HFFc6 (cell line): ENCODE results near the gene CCNL2. TPM values are rescaled to one million over a fixed set of nuclear protein-coding genes. Genes with fewer than 3 reads are reported as not detected.

Experiments used
- DNase-seq: peaks from one replicate; pipeline ENCODE4 v3.0.0-alpha.2; 2018
- H3K27ac Mint-ChIP-seq: 2 replicates; pipeline ENCODE4 v1.8.0; 2020; ENCODE audit warnings: mild to moderate bottlenecking, mixed read lengths
- H3K27me3 Mint-ChIP-seq: 2 replicates; pipeline ENCODE4 v1.8.0; 2021; ENCODE audit warnings: mild to moderate bottlenecking, moderate library complexity, mixed read lengths; ENCODE audit not compliant: insufficient read depth
- H3K36me3 Mint-ChIP-seq: 2 replicates; pipeline ENCODE4 v1.8.0; 2021; ENCODE audit warnings: low read depth, mixed read lengths
- H3K4me1 Mint-ChIP-seq: 2 replicates; pipeline ENCODE4 v1.8.0; 2020; ENCODE audit warnings: low read depth, mixed read lengths
- H3K4me3 Mint-ChIP-seq: 2 replicates; pipeline ENCODE4 v1.8.0; 2020; ENCODE audit warnings: mild to moderate bottlenecking, moderate library complexity, mixed read lengths
- H3K9me3 Mint-ChIP-seq: 2 replicates; pipeline ENCODE4 v1.8.0; 2020; ENCODE audit warnings: mild to moderate bottlenecking, mixed read lengths
- CTCF ChIP-seq: fragments of 200-600 bp; sonication (generic); IDR thresholded peaks from 2 replicates; pipeline ENCODE4 v1.5.0; 2021; ENCODE audit warnings: antibody characterized with exemption, mild to moderate bottlenecking
- total RNA-seq, 6 experiments: library from RNA; stranded (reverse); fragmentation: NEBNext Ultra II Directional; extraction: Animal tissue kit (Norgen Biotek cat#: 25700); gene quantifications; 2 replicates in 1 of 6; 3 replicates in 5 of 6; pipeline ENCODE4 v1.2.3, GENCODE V29; 2021

The CCNL2 gene
- total RNA-seq, 6 experiments from 2014 or later, result 96.2 to 115 (median 104) TPM

- Mint-ChIP-seq H3K27me3 (peaks cover 7% of the 10 kb centered on the region), H3K4me3 (no peak overlapping the region), H3K4me1 (peaks cover 29% of the 10 kb centered on the region), H3K9me3 (no peaks in the 10 kb centered on the region), H3K36me3 (peaks cover 11% of the 10 kb centered on the region), H3K27ac (peak overlapping the region; percentile 61)
- no peak for TF ChIP-seq CTCF
- no peak for DNase-seq
Measured at GRCh38 chr1:1343811-1344421, 55.2 kb downstream of the CCNL2 start.

GRCh38 chr1:1342584-1343115 is 56.5 kb downstream of the CCNL2 start:
- Mint-ChIP-seq H3K4me3 (no peak overlapping the region), H3K9me3 (no peaks in the 10 kb centered on the region), H3K27me3 (peaks cover 5% of the 10 kb centered on the region), H3K4me1 (peaks cover 27% of the 10 kb centered on the region), H3K27ac (no peak overlapping the region), H3K36me3 (peaks cover 11% of the 10 kb centered on the region)
- no peak for DNase-seq
- TF ChIP-seq CTCF, result no peak

GRCh38 chr1:1342061-1342562 is 57.0 kb downstream of the CCNL2 start:
- Mint-ChIP-seq H3K4me1 (peaks cover 22% of the 10 kb centered on the region), H3K4me3 (no peak overlapping the region), H3K9me3 (no peaks in the 10 kb centered on the region), H3K36me3 (peaks cover 11% of the 10 kb centered on the region), H3K27me3 (peaks cover 3% of the 10 kb centered on the region), H3K27ac (no peak overlapping the region)
- DNase-seq, result no peak
- no peak for TF ChIP-seq CTCF

GRCh38 chr1:1341549-1342021 is 57.5 kb downstream of the CCNL2 start:
- Mint-ChIP-seq H3K4me1 (peaks cover 17% of the 10 kb centered on the region), H3K27ac (no peak overlapping the region), H3K9me3 (no peaks in the 10 kb centered on the region), H3K27me3 (peaks cover 3% of the 10 kb centered on the region), H3K4me3 (no peak overlapping the region), H3K36me3 (peaks cover 11% of the 10 kb centered on the region)
- no peak for TF ChIP-seq CTCF
- no peak for DNase-seq

- Mint-ChIP-seq H3K27me3 (peaks cover 3% of the 10 kb centered on the region), H3K36me3 (peaks cover 11% of the 10 kb centered on the region), H3K4me3 (no peak overlapping the region), H3K27ac (no peak overlapping the region), H3K4me1 (peaks cover 11% of the 10 kb centered on the region), H3K9me3 (no peaks in the 10 kb centered on the region)
- no peak for TF ChIP-seq CTCF
- DNase-seq, result no peak
Measured at GRCh38 chr1:1340791-1341548, 58.2 kb downstream of the CCNL2 start.
